Amniotic stem cell (primary cell): Measurements from ENCODE around the gene CD300C.
"Not testable (repeated sequence)": the region's sequence is repeated elsewhere in the genome, so short reads cannot be mapped to it uniquely, and the experiment has no call there.

Source experiments
- DNase-seq: peaks from one replicate; lab custom pipeline; 2025; lab: John Stamatoyannopoulos, UW

The CD300C gene

DNA sequence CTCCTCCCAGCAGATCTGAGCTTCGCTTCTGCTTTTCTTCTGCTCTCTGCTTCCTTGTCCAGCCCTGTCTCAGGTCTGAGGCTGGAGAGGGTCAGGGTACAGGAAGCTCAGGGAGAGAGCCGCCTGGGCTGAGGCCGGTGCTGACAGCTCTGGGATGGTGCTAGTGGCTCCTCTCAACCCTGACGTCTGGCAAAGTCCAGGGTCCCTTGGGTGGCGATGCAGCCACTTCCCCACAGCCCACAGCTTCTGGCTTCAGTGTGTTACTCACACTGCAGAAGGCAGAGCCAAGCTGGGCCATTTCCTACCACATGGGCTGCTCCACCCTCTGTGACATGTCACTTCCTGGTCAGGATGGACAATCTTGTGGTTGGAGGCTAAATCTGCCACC lies at the start of gene CD300C:
Gene CD300C (minus strand): TSS at position 273 of the 388 bp plus-strand sequence. CDS start 333 bp downstream, outside the sequence.
- no peak for DNase-seq

DNA sequence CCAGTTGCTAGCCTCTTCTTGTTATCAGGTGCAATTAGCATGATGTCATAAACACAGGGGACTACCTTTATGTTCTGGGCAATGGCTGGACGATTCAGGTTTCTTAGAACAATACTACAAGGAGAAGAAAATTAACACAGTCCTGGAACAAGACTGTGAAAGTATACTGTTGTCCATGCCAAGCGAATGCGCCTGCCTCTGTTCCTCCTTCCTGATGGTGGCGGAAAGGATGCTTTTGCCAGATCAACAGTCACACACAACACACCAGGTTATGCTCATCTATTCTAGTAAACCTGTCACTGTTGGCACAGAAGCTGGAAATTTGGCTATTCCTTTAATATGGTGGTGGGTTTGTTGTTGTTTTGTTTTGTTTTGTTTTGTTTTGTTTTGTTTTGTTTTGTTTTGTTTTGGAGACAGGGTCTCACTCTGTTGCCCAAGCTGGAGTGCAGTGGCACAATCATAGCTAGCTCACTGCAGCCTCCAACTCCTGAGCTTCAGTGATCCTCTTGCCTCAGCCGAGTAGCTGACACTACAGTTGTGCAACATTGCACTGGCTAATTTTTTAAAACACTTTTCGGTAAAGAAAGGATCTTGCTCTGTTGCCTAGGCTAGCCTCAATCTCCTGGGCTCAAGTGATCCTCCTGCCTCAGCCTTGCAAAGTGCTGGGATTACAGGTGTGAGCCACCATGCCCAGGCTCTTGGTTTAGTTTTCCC lies 49.3 kb upstream of the CD300C start:
- DNase-seq: no peak

DNA sequence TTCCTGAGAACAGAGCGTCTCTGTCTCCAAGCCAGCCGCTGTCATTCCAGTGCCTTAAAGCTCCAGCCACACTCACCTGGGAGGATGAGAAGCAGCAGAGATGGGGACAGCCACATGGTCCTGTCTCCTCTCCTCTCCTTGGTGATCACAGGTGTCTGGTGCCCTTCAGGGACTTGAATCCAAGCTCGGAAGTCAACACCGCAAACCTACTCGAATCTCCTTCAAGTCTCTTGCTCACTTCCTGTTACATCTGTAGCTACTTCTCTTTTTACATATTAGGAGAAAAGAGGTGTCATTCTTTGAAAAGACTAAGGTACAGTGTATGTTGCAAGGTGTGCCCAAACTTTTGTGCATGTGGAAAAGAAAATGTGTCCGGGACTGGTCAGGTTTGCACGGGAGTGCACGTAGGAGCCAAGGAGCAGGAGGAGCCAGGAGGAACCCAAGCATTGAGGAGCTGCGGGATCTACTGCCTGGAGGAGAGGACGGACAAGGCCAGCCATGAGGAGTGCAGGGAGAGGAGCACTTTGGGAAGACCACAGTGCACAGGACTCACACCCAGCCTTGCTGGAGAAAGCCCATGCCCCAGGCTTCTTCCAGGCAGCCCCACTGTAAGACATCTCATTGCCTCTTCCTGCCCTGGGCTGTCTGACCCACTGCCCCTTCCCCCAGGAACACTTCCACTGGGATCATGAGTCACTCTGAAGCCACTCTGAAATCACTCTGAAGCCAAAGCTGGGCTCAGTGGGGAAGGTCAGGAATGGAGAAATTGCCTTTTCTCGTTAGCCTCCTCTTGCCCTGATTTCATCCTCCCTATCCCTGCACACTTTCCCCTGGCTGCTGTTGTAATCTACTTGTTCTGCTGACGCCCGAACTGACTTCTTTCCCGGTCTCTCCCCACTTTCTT lies 46.4 kb upstream of the CD300C start, which contains the start of gene CD300LD:
Gene CD300LD (minus strand): TSS at position 197 of the 904 bp plus-strand sequence. CDS start 81 bp downstream, at position 116.
- no peak for DNase-seq

DNA sequence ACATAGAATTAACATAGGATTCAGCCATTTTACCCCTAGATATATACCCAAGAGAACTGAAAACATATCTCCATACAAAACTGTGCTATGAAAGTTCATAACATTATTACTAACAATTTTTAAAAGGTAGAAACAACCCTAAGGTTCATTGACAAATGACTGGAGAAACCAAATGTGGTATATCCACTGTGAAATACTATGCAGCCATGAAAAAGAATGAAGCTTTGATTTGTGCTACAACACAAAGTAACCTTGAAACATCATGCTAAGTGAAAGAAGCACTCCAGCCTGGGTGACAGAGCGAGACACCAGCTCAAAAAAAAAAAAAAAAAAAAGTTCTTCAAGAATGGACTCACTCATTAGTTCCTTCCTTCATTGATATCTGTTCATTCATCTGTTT lies 45.6 kb upstream of the CD300C start:
- DNase-seq: no peak

DNA sequence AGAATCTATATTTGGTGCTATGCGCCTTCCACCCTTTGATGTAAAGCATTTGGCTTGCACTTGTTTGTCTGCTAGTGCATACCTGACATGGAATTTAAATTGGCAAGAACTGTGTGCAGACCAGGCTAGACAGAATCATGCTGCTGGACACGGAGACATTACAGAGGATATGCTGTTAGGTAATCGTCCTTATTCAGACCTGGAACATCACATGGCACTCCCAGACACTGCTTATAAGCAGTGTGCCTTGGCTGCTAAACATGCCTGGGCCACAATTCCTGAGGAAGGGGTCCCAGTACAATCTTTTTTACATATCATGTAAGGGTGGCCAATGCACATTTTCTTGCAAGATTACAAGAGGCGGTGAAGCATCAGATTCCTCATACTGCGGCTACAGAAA lies 39.8 kb upstream of the CD300C start:
- DNase-seq: no peak

DNA sequence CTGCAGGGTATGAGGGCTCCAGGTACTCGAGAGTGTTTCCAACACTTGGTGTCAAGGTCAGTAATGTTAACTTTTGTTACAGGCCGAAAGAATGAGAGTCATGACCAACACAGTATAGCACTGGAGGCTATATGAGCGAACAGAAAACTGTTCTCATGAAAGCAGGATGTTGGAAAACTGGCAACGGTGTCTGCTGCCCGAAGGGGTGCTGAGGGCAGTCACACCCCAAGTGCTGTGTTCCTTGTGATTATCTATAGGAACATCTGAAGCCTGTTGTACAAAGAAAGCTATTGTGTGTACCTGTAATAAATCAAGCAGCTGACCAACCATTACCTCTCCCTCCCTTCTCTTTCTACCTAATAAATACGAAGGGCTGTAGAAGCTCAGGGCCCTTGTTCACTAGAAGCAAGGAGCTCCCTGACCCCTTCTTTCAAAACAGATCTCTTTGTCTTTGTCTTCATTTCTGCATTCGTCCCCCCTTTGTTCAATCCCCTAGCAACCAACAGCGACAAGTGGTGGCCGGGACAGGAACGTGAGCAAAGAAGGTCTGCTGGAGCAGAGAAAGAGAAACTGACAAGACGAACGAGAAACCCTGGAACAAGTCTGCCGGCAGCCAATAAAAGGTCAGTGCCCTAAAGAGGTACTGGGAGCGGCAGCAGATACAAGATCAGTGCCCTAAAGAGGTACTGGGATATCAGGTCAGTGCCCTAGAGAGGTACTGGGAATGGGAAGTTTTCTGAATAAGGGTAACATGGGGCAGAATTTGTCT lies 38.6 kb upstream of the CD300C start:
- DNase-seq: no peak

DNA sequence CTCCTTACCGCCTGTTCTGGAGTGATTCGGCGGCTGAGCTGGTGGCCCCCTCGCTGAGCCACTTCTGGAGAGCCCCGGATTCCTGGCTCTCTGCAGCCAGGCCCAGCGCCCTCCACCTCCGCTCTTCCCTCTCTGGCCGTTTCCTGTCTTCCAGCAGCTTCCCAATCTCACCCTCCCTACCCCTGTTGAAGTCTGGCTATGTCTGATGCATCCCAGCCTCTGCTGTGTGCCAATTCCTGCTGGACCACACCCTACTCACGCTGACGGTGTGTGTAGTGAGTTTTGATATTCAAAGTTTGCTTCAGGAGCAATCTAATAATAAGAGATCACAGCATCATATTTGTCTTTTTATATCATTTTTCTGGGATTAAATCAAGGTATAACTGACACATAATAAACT lies 36.7 kb upstream of the CD300C start:
- no peak for DNase-seq

DNA sequence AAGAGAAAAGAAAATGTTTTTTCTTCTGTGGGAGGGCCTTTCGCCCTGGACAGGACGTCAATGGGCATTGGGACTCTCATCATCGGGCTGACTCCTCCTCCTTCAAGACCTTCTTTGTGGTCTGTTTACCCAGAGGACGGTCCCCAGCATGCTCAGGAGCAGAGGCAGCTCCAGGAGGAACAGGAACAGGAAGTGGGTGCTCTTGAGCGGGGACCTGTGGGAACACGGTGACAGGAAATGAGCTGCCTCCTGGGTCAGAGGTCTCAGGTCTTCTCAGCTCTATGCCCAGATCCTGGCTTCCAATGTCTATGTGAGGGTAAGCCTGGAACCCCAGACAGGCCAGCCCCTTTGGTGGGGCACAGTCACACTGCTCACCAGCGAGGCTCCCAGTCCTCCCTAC lies 34.0 kb upstream of the CD300C start:
- no peak for DNase-seq

DNA sequence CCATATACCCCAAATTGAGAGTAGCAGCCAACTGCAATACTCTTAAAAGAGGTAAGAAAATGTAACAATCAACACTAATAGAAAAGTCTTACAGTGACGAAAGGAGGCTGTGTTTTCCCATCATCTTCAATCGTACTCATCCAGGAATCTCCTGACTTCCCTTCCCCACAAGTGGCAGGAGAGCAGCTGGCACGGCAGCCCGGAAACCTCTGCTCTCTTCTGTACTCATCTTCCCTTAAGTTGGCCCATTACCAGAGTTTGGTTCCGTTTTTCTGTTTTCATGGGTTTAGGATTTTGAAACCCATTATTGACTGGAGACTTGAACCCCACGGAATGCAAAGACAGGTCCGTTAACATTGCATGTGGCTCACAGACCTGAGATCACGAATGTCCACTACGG lies 33.1 kb upstream of the CD300C start:
- DNase-seq: no peak

DNA sequence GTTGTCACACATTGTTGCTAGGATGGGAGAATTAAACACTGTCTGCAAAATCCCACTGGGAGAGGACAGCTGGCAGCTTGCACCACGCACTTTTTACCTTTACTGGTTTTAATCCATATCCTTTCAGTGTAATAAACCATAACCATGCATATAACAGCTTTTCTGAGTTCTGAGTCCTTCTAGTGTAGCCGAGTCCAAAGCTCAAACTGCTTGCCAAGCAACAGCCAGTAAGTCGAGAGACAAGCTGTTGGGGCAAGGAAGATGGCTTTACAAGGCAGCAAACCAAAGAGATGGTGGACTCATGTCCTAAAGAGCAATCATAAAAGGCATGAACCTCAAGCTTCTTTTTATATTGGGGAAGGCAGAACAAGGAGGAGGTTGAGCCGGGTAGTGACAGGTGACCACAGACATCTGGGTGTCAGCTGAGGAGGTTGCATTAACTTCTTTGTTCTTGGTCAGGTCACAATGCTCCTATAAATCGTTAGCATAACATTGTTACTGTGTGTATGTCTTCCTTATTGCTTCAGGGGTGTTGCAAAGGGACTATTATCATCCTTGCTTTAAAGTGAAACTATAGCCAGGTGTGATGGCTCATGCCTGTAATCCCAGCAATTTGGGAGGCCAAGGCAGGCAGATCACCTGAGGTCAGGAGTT lies 28.7 kb upstream of the CD300C start:
- no peak for DNase-seq

DNA sequence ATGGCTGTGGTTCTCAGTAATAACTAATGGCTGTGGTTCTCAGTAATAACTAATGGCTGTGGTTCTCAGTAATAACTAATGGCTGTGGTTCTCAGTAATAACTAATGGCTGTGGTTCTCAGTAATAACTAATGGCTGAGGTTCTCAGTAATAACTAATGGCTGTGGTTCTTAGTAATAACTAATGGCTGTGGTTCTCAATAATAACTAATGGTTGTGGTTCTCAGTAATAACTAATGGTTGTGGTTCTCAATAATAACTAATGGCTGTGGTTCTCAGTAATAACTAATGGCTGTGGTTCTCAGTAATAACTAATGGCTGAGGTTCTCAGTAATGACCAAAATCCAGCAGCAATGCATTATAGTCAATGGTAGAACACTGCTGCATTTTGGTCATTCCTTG lies 27.7 kb upstream of the CD300C start:
- DNase-seq: not testable (repeated sequence)

DNA sequence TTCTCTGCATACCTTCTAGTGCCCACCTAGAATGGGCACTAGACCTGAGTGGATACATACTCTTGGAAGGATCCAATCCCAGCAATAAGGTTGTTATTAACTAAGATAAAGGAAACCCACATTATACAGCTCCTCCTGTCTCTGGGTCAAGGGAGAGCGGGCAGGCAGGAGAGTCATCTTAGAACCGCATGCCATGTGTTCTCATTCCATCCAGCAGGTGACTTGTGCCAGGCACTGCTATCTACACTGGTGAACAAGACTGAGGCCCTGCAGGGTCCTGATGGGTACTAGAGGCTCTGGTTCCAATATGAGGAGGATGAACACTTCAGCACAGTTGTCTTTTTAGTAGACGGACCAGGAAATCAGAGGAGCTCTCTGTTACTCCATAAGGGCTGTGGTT lies 27.3 kb upstream of the CD300C start:
- no peak for DNase-seq

DNA sequence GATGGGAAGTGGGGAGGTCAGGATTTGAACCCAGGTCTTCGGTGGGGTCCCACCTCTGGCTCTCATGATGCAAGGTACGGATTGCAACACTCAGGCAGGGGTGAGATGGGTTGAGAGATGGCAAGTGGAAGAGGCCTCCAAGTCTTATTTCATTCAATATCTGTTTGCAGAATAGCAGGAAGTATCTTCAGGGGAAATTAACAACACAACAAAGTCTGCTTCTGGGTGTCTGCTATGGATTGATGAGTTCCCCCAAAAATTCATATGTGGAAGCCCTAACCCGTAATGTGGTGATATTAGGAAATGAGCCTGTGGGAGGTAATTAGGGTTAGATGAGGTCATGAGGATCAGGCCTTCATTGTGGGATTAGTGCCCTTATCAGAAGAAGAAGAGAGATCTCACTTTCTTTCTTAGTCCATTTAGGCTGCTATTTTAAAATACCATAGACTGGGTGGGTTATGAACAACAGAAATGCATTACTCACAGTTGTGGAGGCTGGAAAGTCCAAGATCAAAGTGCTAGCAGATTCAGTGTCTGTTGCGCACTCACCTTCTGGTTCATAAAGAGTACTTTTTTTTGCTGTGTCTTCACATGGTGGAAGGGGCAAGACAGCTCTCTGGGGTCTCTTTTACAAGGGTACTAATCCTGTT lies 25.8 kb upstream of the CD300C start:
- no peak for DNase-seq

DNA sequence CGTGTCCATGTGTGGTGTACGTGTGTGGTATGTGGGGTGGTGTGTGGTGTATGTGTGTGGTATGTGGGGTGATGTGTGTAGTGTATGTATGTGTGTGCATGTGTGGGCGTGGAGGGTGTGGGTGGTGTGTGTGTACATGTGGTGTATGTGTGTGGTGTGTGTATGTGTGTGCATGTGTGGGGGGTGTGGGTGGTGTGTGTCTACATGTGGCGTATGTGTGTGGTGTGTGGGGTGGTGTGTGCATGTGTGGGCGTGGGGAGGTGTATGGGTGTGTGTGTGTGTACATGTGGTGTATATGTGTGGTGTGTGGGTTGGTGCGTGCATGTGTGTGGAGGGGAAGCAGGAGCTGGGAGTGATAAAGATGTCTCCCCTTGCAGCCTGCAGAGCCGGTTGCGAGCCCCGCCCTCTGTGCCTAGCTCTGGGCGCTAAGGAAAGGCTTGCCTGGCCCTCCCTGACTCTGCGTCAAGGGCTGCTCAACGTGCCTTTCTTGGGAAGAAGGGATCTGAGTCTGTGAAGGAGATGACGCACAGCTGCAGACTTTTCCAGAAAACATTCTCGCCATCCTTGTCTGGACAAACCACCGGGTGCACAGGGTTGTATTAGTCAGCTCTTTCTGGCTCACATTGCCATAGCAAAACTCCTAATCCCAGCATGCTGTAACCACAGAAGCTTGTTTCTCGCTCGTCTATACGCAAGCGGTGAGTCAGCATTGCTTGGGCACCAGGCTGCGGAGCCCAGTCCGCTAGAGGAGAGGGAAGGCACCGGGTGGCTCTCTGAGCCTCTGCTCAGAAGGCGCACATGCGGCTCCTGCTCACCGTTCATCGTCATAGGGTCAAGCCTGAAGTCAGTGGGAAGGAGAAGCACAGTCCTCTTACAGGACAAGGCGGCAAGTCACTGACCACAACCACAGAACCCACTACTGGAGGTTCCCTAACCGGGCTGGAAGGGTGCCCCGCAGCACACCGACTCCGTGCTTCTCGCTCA lies 23.4 kb upstream of the CD300C start:
- no peak for DNase-seq

DNA sequence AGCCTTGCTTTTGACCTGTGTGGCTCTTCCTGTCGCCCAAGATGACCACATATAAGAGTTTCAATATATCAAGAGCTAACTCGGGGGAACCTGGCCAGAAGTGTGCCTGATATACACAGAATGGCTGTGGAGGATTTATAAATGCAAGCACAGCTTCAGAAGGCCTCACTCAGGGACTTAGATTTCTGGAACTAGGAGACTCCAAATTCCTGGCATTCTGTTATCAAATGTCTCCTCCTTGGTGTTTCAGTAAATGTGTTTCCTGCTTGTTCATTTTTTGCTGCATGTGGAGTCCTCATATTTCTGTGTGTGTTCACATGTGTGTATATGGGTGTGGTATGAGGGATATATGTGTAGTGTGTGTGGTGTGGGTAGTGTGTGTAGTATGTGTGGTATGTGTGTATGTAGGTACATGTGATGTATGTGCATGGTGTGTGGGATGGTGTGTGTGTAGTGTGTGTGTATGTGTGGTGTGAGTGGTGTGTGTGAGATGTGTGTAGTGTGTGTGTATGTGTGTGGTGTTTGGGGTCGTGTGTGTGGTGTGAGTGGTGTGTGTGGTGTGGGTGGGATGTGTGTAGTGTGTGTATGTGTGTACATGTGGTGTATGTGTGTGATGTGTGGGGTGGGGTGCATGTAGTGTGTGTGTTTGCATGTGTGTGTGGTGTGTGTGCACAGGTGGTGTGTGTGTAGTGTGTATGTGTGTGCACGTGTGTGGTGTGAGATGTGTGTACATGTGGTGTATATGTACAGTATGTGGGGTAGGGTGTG lies 22.4 kb upstream of the CD300C start:
- no peak for DNase-seq

DNA sequence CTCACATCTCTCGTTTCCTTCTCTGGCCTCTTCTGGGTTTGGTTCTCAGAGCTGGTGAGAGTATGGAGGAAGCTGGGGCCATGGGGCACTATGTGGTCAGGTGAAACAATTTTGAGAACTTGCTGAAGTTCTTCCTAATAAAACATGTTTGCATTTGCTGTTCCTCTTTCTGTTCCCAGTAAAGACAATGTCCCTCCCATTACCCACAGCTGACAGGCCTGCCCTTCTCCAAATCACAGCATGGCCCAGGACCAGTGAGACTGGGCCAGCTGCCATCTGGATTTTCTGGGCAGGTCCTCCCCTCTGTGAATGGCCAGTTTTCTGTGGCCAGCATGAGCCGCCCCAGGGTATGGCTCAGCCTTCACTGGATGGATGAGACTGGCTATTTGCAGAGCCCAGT lies 21.5 kb upstream of the CD300C start, which contains the start of gene CD300H:
Gene CD300H (minus strand): TSS at position 113 of the 400 bp plus-strand sequence.
- DNase-seq: no peak

DNA sequence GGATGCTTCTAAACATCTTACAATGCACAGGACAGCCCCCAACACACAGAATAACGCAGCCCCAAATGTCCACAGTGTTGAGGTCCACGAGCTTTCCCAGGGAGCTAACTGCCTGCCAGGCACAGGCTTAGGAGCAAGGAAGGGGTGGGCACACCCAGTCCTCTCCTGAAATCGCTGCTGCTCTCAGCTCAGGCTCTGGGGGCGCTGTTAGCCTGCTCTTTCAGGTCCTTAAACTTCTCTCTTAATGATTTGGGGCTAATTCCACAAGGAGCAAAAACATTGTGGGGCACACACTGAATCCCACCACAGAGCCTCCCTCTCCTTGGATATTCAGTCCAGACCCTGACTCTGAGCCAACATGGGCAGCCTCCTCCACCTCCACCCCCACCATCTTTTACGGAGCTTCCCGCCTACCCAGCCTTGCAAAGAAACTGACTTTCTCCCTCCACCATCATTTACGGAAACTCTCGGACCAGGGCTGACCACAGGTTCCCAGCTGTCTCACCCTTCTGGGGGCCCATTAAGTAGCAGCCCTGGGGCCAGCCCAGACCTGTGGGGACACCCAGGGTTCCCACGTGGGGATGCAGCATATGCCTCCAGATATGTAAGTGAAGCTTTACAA lies 20.3 kb upstream of the CD300C start:
- DNase-seq: no peak

DNA sequence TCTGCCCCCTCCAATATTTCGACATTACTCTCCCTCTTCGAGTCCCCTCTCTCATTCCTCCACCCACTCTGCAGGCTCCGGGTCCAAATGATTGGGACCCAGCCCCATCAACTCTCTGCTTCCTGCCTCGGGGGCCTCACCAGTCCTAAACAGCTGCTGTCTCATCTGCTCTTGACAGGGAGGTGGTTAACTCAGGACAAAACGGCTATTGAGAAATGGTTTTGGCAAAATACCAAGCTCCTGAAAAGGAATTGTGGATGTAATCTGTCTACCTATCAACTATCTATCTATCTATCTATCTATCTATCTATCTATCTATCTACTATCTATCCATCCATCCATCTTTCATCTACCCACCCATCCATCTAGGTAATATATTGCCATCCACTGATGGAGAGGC lies 19.2 kb upstream of the CD300C start:
- no peak for DNase-seq

DNA sequence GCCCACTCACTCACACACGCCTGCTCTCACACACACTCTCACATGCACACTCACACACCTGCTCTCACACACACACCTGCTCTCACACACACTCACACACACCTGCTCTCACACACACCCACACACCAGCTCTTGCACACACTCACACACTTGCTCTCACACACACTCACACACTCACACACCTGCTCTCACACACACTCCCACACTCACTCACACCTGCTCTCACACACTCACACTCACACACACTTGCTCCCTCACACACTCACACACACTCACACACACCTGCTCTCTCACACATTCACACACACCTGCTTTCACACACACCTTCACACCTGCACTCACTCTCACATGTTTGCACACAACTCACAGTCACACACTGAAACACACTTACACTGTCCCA lies 17.4 kb upstream of the CD300C start:
- DNase-seq: no peak
